IMR-90 (cell line): Measurements from ENCODE around the gene ULK1. TPM values are rescaled to one million over a fixed set of nuclear protein-coding genes. Genes with fewer than 3 reads are reported as not detected.

Source experiments
- ATAC-seq: fragments of 200-7000 bp; cut with Tn5 transposase; 2 replicates; pipeline ENCODE4 v1.9.1; 2020; ENCODE audit warnings: low read depth, mild to moderate bottlenecking, moderate library complexity
- BruUV-seq: library from RNA; stranded (reverse); fragments of 400-500 nt; replicated peaks from 2 replicates; lab custom pipeline; 2021; lab: Mats Ljungman, UMichigan
- CTCF ChIA-PET: fragments of 300-600 bp; formaldehyde crosslinking; extraction: SDS; loops from one replicate; lab custom pipeline; 2021; ENCODE audit warnings: antibody characterized with exemption; lab: Yijun Ruan, JAX
- POLR2A ChIA-PET: fragments of 300-600 bp; sonication (Branson Sonifier 250); formaldehyde crosslinking; loops from one replicate; lab custom pipeline; 2022; ENCODE audit warnings: antibody characterized with exemption; ENCODE audit not compliant: unreplicated experiment; lab: Charles Lee
- DNase-seq: peaks from one replicate; pipeline ENCODE4 v3.0.0; 2013
- H2AFZ ChIP-seq: replicated peaks from 2 replicates; pipeline ENCODE3; 2013; ENCODE audit warnings: low read length, mild to moderate bottlenecking; ENCODE audit not compliant: poor library complexity
- H2AK5ac ChIP-seq: 2 replicates; pipeline ENCODE4 v1.6.1; 2013; ENCODE audit warnings: low read depth, low read length, inconsistent platforms
- H2AK9ac ChIP-seq: replicated peaks from 2 replicates; pipeline ENCODE3; 2013; ENCODE audit warnings: mild to moderate bottlenecking, low read depth, low read length, moderate library complexity; ENCODE audit not compliant: poor library complexity
- H2BK120ac ChIP-seq: 2 replicates; pipeline ENCODE4 v1.6.1; 2013; ENCODE audit warnings: low read depth, low read length, inconsistent platforms
- H2BK15ac ChIP-seq: 3 replicates; pipeline ENCODE4 v1.6.1; 2013; ENCODE audit warnings: low read depth, low read length, inconsistent platforms
- H2BK20ac ChIP-seq: 2 replicates; pipeline ENCODE4 v1.6.1; 2013; ENCODE audit warnings: low read depth, mild to moderate bottlenecking, inconsistent platforms, low read length, moderate library complexity
- H2BK5ac ChIP-seq: 2 replicates; pipeline ENCODE4 v1.6.1; 2013; ENCODE audit warnings: mild to moderate bottlenecking, low read depth, low read length, inconsistent platforms; ENCODE audit not compliant: poor library complexity, severe bottlenecking
- H3K14ac ChIP-seq: replicated peaks from 2 replicates; pipeline ENCODE4 v1.6.1; 2013; ENCODE audit warnings: low read depth, low read length, inconsistent platforms
- H3K18ac ChIP-seq: 2 replicates; pipeline ENCODE4 v1.6.1; 2013; ENCODE audit warnings: low read depth, low read length, control low read depth
- H3K23ac ChIP-seq: 2 replicates; pipeline ENCODE4 v1.6.1; 2013; ENCODE audit warnings: low read depth, low read length, inconsistent platforms
- H3K27ac ChIP-seq: 2 replicates; pipeline ENCODE4 v1.5.1; 2013; ENCODE audit warnings: mild to moderate bottlenecking, control low read depth, low read length; ENCODE audit not compliant: insufficient read depth
- H3K27me3 ChIP-seq: 2 replicates; pipeline ENCODE4 v1.6.1; 2013; ENCODE audit warnings: low read length; ENCODE audit not compliant: control insufficient read depth, insufficient read depth
- H3K36me3 ChIP-seq: 2 replicates; pipeline ENCODE4 v1.6.1; 2013; ENCODE audit warnings: low read length, mixed read lengths; ENCODE audit not compliant: control insufficient read depth, insufficient read depth
- H3K4ac ChIP-seq: 2 replicates; pipeline ENCODE4 v1.6.1; 2013; ENCODE audit warnings: low read depth, low read length, inconsistent platforms
- H3K4me1 ChIP-seq: 2 replicates; pipeline ENCODE4 v1.6.1; 2013; ENCODE audit warnings: low read length, mixed read lengths; ENCODE audit not compliant: control insufficient read depth, insufficient read depth
- H3K4me2 ChIP-seq: 2 replicates; pipeline ENCODE4 v1.6.1; 2013; ENCODE audit warnings: low read depth, mild to moderate bottlenecking, control low read depth, low read length, moderate library complexity
- H3K4me3 ChIP-seq: 2 replicates; pipeline ENCODE4 v1.5.1; 2013; ENCODE audit warnings: low read depth, mild to moderate bottlenecking, control low read depth, low read length, moderate library complexity; ENCODE audit not compliant: insufficient read depth
- H3K56ac ChIP-seq: 2 replicates; pipeline ENCODE4 v1.6.1; 2013; ENCODE audit warnings: low read length, inconsistent platforms; ENCODE audit not compliant: insufficient read depth; ENCODE audit errors: extremely low read depth
- H3K79me1 ChIP-seq, 2 experiments: 2 replicates each; pipeline ENCODE4 v1.6.1; 2013; ENCODE audit warnings: low read length in 2 of 2, inconsistent platforms in 1 of 2, low read depth in 1 of 2
- H3K9ac ChIP-seq: 2 replicates; pipeline ENCODE4 v1.6.1; 2013; ENCODE audit warnings: low read depth, low read length, control low read depth
- H3K9me1 ChIP-seq: 2 replicates; pipeline ENCODE4 v1.6.1; 2013; ENCODE audit warnings: low read length, inconsistent platforms; ENCODE audit not compliant: insufficient read depth
- H3K9me3 ChIP-seq: 2 replicates; pipeline ENCODE4 v1.6.1; 2013; ENCODE audit warnings: low read length; ENCODE audit not compliant: control insufficient read depth, insufficient read depth
- H4K20me1 ChIP-seq: 2 replicates; pipeline ENCODE4 v1.6.1; 2013; ENCODE audit warnings: low read length, inconsistent platforms; ENCODE audit not compliant: insufficient read depth
- H4K5ac ChIP-seq: 2 replicates; pipeline ENCODE4 v1.6.1; 2013; ENCODE audit warnings: mild to moderate bottlenecking, low read depth, low read length, control low read depth
- H4K8ac ChIP-seq, 2 experiments: 2 replicates each; pipeline ENCODE4 v1.6.1; 2013; ENCODE audit warnings: low read depth in 2 of 2, low read length in 2 of 2, control low read depth in 1 of 2, inconsistent platforms in 1 of 2
- H4K91ac ChIP-seq: 2 replicates; pipeline ENCODE4 v1.6.1; 2013; ENCODE audit warnings: low read depth, low read length, inconsistent platforms; ENCODE audit not compliant: insufficient read depth
- ELK1 ChIP-seq: fragments of 150-350 bp; IDR thresholded peaks from 2 replicates; pipeline ENCODE4 v1.6.1; 2016; ENCODE audit warnings: low read depth, mild to moderate bottlenecking, low read length, moderate library complexity, borderline replicate concordance
- MAZ ChIP-seq: IDR thresholded peaks from 2 replicates; pipeline ENCODE4 v1.6.1; 2012; ENCODE audit warnings: low read depth, mild to moderate bottlenecking, low read length, improper control_type of control experiment, moderate library complexity, borderline replicate concordance
- MXI1 ChIP-seq: IDR thresholded peaks from 2 replicates; pipeline ENCODE4 v1.6.1; 2012; ENCODE audit warnings: low read depth, mild to moderate bottlenecking, low read length, moderate library complexity, borderline replicate concordance
- NFE2L2 ChIP-seq: fragments of 150-350 bp; IDR thresholded peaks from 2 replicates; pipeline ENCODE4 v1.6.1; 2016; ENCODE audit warnings: low read depth, mild to moderate bottlenecking, low read length
- RAD21 ChIP-seq: IDR thresholded peaks from 2 replicates; pipeline ENCODE4 v1.6.1; 2012; ENCODE audit warnings: low read length, improper control_type of control experiment
- RFX5 ChIP-seq: IDR thresholded peaks from 2 replicates; pipeline ENCODE4 v1.8.0; 2012; ENCODE audit warnings: low read depth, mild to moderate bottlenecking, low read length, moderate library complexity
- USF2 ChIP-seq: fragments of 150-350 bp; IDR thresholded peaks from 2 replicates; pipeline ENCODE4 v1.6.1; 2017; ENCODE audit warnings: mild to moderate bottlenecking, antibody characterized with exemption, low read length, low read depth
- WGBS, 2 experiments: methylation state at CpG; one replicate each; pipeline versions ENCODE4 v1.1.5 to v1.1.7; 2013; ENCODE audit warnings: missing lambda C conversion rate in 2 of 2; ENCODE audit not compliant: insufficient read length in 1 of 2; ENCODE audit errors: extremely low coverage in 2 of 2; 5-methylcytosine and 5-hydroxymethylcytosine counted together
- dilution Hi-C: fragments of 300-500 bp; cut with HindIII; formaldehyde crosslinking; loops from one replicate; pipeline ENCODE4 v1.14.3; 2018; ENCODE audit warnings: low sequenced_read_pairs; ENCODE audit not compliant: unreplicated experiment
- in situ Hi-C: fragments of 300-500 bp; cut with MboI; formaldehyde crosslinking; loops from 3 replicates; pipeline ENCODE4 v1.14.3; 2019; ENCODE audit warnings: low sequenced_read_pairs, inconsistent platforms, mixed read lengths
- intact Hi-C: fragments of 100-400 bp; cut with micrococcal nuclease; formaldehyde crosslinking; loops from 2 replicates; pipeline ENCODE4 v1.10.0; 2022
- polyA plus RNA-seq, 3 experiments: library from polyadenylated mRNA; depleted of rRNA; stranded (reverse); fragments of >200 nt; gene quantifications; 2 replicates each; pipeline ENCODE4 v1.2.3, GENCODE V29; 2012; ENCODE audit warnings: low replicate concordance in 1 of 3
- total RNA-seq: library from RNA; depleted of rRNA; stranded (reverse); fragments of >200 nt; gene quantifications from 2 replicates; pipeline ENCODE4 v1.2.3, GENCODE V29; 2012

The ULK1 gene
- total and polyA plus RNA-seq, 2 of the 4 experiments (the other 2 are of a cell fraction): 1.8 to 19.2 TPM

- 94% methylated on average over 18 of the region's 25 CpGs; no CpG with 5 or more reads in 1 of the 2 experiments for WGBS, 2 experiments
- no peak for TF ChIP-seq MAZ
- TF ChIP-seq MXI1: no peak
- no peak for TF ChIP-seq ELK1
- TF ChIP-seq USF2: no peak
- TF ChIP-seq NFE2L2: no peak
- TF ChIP-seq RFX5: no peak
- TF ChIP-seq RAD21: no peak
- BruUV-seq: no TSS peak
Measured at GRCh38 chr12:131844656-131845055, 49.8 kb upstream of the ULK1 start.

More at GRCh38 chr12:131844656-131845055, 49.8 kb upstream of the ULK1 start:
- Histone ChIP-seq H3K4me1 (no peaks in the 10 kb centered on the region), H3K9me1 (no peaks in the 10 kb centered on the region), H3K18ac (no peak overlapping the region), H4K20me1 (no peaks in the 10 kb centered on the region), H2BK5ac (no peak overlapping the region), H4K5ac (no peak overlapping the region), H3K4me3 (no peak overlapping the region), H3K27ac (no peak overlapping the region), H3K27me3 (no peaks in the 10 kb centered on the region), H4K91ac (no peak overlapping the region), H3K9ac (no peak overlapping the region), H3K4me2 (no peak overlapping the region), H2BK20ac (no peak overlapping the region), H2BK15ac (no peak overlapping the region), H2BK120ac (no peak overlapping the region), H3K9me3 (no peaks in the 10 kb centered on the region), H3K36me3 (peaks cover 7% of the 10 kb centered on the region; the same call in 1 of the 2 replicates), H3K23ac (no peak overlapping the region), H3K79me1 (no peaks in the 10 kb centered on the region), H3K4ac (no peak overlapping the region), H4K8ac (no peak overlapping the region), H2AFZ (no peak overlapping the region), H3K56ac (no peak overlapping the region), H3K14ac (no peak overlapping the region), H2AK5ac (no peak overlapping the region), H2AK9ac (peak overlapping the region; percentile 55)
- ATAC-seq (no peak), DNase-seq (no peak)
- POLR2A ChIA-PET: no interaction called here
- dilution Hi-C loops: no loop called here
- CTCF ChIA-PET: no interaction called here
- in situ Hi-C loops: loop anchor here (25.0 kb wide), 1 partner anchor 732 kb away; no protein-coding TSS in a partner anchor
- intact Hi-C loops: no loop called here
